ENCODE results near the gene PIP5K1C.

- TF ChIP-seq CTCF (IDR thresholded peaks at IDR 0.05; ENCODE audit: insufficient read depth, low read length, poor library complexity, severe bottlenecking) (no peak), EZH2phosphoT487 (conservative IDR thresholded peaks at IDR 0.05; ENCODE audit: low read length) (no peak)
Measured at GRCh38 chr19:3669947-3670795, 30.1 kb downstream of the PIP5K1C start.
